Vein endothelial cell (primary cell): Measurements from ENCODE around the gene RGN. TPM values are rescaled to one million over a fixed set of nuclear protein-coding genes. Genes with fewer than 3 reads are reported as not detected.

Experiments used
- small RNA-seq: library from RNA; depleted of rRNA; stranded (forward); fragments of <200 nt; gene quantifications from one replicate; pipeline ENCODE3, GENCODE V24; 2012
- total RNA-seq: library from RNA; depleted of rRNA; stranded (reverse); fragments of >200 nt; gene quantifications from 2 replicates; pipeline ENCODE4 v1.2.3, GENCODE V29; 2012

Gene RGN
- total RNA-seq = 0.33 and 0.57 TPM in 2 replicates

DNA sequence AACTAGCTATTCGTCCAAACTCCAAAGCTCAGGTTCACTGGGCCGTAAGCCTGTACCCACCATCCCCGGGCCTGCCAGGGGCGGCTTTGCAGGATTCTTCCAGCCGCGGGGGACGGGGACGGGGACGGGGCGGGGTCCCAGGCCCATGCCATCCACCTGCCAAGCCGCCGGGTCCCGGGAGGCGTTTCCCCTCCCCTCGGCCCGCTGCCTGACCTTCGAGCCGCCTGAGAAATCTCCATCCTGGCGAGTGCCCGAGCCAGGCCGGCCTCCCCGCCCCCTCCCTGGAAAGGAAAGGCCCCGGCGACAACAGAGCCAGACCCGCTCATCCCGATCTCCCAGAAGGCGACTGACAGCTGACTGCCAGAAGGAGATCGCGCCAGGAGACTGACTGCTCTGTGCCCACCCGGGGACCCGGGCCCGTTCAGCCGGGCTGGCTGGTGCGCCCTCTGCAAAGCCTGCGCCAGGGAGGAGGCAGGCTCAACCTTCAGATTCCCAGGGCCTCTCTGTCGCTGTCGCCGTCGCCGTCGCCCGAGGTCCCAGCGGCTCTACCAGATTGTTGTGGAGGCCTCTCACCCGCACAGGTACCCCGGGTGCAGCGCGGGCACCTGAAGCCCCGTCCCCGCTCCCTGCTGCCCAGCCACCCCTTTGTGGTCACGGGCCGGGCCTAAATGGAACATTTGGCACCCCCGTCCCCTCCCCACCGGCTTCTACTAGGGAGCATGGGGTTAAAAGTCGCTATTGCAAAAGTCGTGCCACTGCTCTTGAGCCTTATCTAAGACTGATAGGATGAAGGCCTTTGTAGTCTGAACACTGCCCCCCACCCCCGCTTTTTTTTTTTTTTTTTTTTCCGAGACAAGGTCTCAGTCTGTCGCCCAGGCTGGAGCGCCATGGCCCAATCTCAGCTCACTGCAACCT is at the start of gene RGN:
Gene RGN (plus strand): TSS at position 315 of the 915 bp plus-strand sequence. CDS start 2,702 bp downstream, outside the sequence.

Small RNA genes within 50 kb of the gene (small RNA-seq; reads per million reads assigned to genes)
- gene RNU12-2P = 0.34 reads per million, percentile 14 among the genes with 10 or more reads in this experiment
- gene RNU6-1189P = not detected

Other genes starting within 250 kb of the RGN start
- 24.8 and 38.2 TPM in 2 replicates for gene RP2, start 241.4 kb upstream of the RGN start, total RNA-seq
- gene JADE3, start 166.0 kb upstream of the RGN start, total RNA-seq = 12.4 and 14.2 TPM in 2 replicates
- gene NDUFB11, start 66.3 kb downstream of the RGN start, total RNA-seq = 45.4 and 54.9 TPM in 2 replicates
- gene RBM10, start 66.8 kb downstream of the RGN start, total RNA-seq = 50.0 and 67.3 TPM in 2 replicates
- gene UBA1, start 115.4 kb downstream of the RGN start, total RNA-seq = 198 and 215 TPM in 2 replicates
- gene CDK16, start 140.2 kb downstream of the RGN start, total RNA-seq = 99.8 and 126 TPM in 2 replicates
- gene USP11, start 154.6 kb downstream of the RGN start, total RNA-seq = 21.7 and 33.0 TPM in 2 replicates